ENCODE measurements around the gene ZDHHC14.

ZDHHC14 gene

DNA sequence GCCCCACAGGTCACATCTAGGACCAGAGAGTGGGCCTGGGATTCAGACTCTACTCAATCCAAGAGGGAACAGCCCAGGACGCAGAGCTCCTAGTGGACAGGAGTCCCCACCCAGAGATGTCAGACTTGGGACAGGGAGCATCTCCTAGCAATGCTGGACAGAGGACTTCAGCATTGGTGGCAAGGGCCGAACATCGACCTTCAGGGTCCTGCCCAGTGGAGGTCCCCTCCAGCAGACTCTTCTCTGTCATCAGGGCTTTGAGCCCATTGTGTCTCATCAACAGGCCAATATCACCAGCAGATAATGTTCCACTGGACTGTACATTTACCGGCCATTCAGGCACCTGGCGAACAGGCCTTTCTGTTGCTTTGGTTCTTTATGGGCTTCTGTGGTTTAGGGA is 282.3 kb downstream of the ZDHHC14 start:
- Histone ChIP-seq H3K9me2 (replicated peaks; ENCODE audit: insufficient read depth, low read length) (no peaks in the 10 kb centered on the region), H3F3A (ENCODE audit: insufficient read depth, low read length) (no peaks in the 10 kb centered on the region), H3K4me1 (ENCODE audit: low read length) (no peaks in the 10 kb centered on the region), H3K9ac (ENCODE audit: low read length) (no peak overlapping the region), H2AFZ (ENCODE audit: low read length) (no peak overlapping the region), H3K4me2 (ENCODE audit: low read depth, low read length) (no peak overlapping the region), H3K27me3 (replicated peaks; ENCODE audit: insufficient read depth, low read length) (no peaks in the 10 kb centered on the region), H4K20me1 (ENCODE audit: insufficient read depth, low read length) (no peaks in the 10 kb centered on the region), H3K9me3 (replicated peaks; ENCODE audit: insufficient read depth, low read length) (no peaks in the 10 kb centered on the region), H3K27ac (ENCODE audit: low read length) (no peak overlapping the region), H3K36me3 (replicated peaks; ENCODE audit: insufficient read depth, low read length) (no peaks in the 10 kb centered on the region), H3K4me3 (ENCODE audit: low read length) (no peak overlapping the region), H3K79me2 (ENCODE audit: low read length) (no peaks in the 10 kb centered on the region)
- no peak for DNase-seq
- TF ChIP-seq EZH2phosphoT487 (IDR thresholded peaks at IDR 0.05; ENCODE audit: low read length) = no peak
- TF ChIP-seq, protein P1, sequence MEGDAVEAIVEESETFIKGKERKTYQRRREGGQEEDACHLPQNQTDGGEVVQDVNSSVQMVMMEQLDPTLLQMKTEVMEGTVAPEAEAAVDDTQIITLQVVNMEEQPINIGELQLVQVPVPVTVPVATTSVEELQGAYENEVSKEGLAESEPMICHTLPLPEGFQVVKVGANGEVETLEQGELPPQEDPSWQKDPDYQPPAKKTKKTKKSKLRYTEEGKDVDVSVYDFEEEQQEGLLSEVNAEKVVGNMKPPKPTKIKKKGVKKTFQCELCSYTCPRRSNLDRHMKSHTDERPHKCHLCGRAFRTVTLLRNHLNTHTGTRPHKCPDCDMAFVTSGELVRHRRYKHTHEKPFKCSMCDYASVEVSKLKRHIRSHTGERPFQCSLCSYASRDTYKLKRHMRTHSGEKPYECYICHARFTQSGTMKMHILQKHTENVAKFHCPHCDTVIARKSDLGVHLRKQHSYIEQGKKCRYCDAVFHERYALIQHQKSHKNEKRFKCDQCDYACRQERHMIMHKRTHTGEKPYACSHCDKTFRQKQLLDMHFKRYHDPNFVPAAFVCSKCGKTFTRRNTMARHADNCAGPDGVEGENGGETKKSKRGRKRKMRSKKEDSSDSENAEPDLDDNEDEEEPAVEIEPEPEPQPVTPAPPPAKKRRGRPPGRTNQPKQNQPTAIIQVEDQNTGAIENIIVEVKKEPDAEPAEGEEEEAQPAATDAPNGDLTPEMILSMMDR (IDR thresholded peaks at IDR 0.05; ENCODE audit: low read length) = no peak

GRCh38 chr6:157665180-157665579 is 284.2 kb downstream of the ZDHHC14 start:
- Histone ChIP-seq H3K4me3 (ENCODE audit: low read length) (no peak overlapping the region), H4K20me1 (ENCODE audit: insufficient read depth, low read length) (no peaks in the 10 kb centered on the region), H3K4me1 (ENCODE audit: low read length) (no peaks in the 10 kb centered on the region), H3K9me2 (replicated peaks; ENCODE audit: insufficient read depth, low read length) (no peaks in the 10 kb centered on the region), H3K27me3 (replicated peaks; ENCODE audit: insufficient read depth, low read length) (no peaks in the 10 kb centered on the region), H3K27ac (ENCODE audit: low read length) (no peak overlapping the region), H3K36me3 (replicated peaks; ENCODE audit: insufficient read depth, low read length) (no peaks in the 10 kb centered on the region), H3K9me3 (replicated peaks; ENCODE audit: insufficient read depth, low read length) (no peaks in the 10 kb centered on the region), H2AFZ (ENCODE audit: low read length) (no peak overlapping the region), H3F3A (ENCODE audit: insufficient read depth, low read length) (no peaks in the 10 kb centered on the region), H3K9ac (ENCODE audit: low read length) (no peak overlapping the region), H3K79me2 (ENCODE audit: low read length) (no peaks in the 10 kb centered on the region), H3K4me2 (ENCODE audit: low read depth, low read length) (no peak overlapping the region)
- DNase-seq = no peak
- TF ChIP-seq, protein P1 (IDR thresholded peaks at IDR 0.05; ENCODE audit: low read length) = no peak
- TF ChIP-seq EZH2 (optimal IDR thresholded peaks at IDR 0.05; ENCODE audit: low read depth, low read length) (no peak), EZH2phosphoT487 (IDR thresholded peaks at IDR 0.05; ENCODE audit: low read length) (no peak)

GRCh38 chr6:157666729-157667128 is 285.7 kb downstream of the ZDHHC14 start:
- H3K4me1 ChIP-seq (ENCODE audit: low read length) = no peaks in the 10 kb centered on the region
- H3K36me3 ChIP-seq (replicated peaks; ENCODE audit: insufficient read depth, low read length) = no peaks in the 10 kb centered on the region
- H3K9ac ChIP-seq (ENCODE audit: low read length) = no peak overlapping the region
- DNase-seq = no peak
- TF ChIP-seq EZH2 (optimal IDR thresholded peaks at IDR 0.05; ENCODE audit: low read depth, low read length) (no peak), EZH2phosphoT487 (IDR thresholded peaks at IDR 0.05; ENCODE audit: low read length) (no peak)
- TF ChIP-seq, protein P1 (IDR thresholded peaks at IDR 0.05; ENCODE audit: low read length) = no peak
- H2AFZ ChIP-seq (ENCODE audit: low read length) = no peak overlapping the region
- no peaks in the 10 kb centered on the region for H3K79me2 ChIP-seq (ENCODE audit: low read length)
- no peak overlapping the region for H3K4me2 ChIP-seq (ENCODE audit: low read depth, low read length)
- H4K20me1 ChIP-seq (ENCODE audit: insufficient read depth, low read length) = no peaks in the 10 kb centered on the region
- H3K9me3 ChIP-seq (replicated peaks; ENCODE audit: insufficient read depth, low read length) = no peaks in the 10 kb centered on the region
- no peaks in the 10 kb centered on the region for H3K27me3 ChIP-seq (replicated peaks; ENCODE audit: insufficient read depth, low read length)
- no peaks in the 10 kb centered on the region for H3K9me2 ChIP-seq (replicated peaks; ENCODE audit: insufficient read depth, low read length)
- H3K27ac ChIP-seq (ENCODE audit: low read length) = no peak overlapping the region
- no peaks in the 10 kb centered on the region for H3F3A ChIP-seq (ENCODE audit: insufficient read depth, low read length)
- no peak overlapping the region for H3K4me3 ChIP-seq (ENCODE audit: low read length)
